GM12892 (cell line): ENCODE measurements around the gene KDM6B.

Source experiments
- POLR2A ChIP-seq: IDR thresholded peaks from 2 replicates; pipeline ENCODE4 v1.6.1; 2011; ENCODE audit warnings: low read depth, low read length, control low read depth
- POLR2AphosphoS5 ChIP-seq: IDR thresholded peaks from 2 replicates; pipeline ENCODE4 v1.6.1; 2011; ENCODE audit warnings: low read depth, low read length, control low read depth
- TAF1 ChIP-seq: IDR thresholded peaks from 2 replicates; pipeline ENCODE4 v1.6.1; 2011; ENCODE audit warnings: low read depth, mild to moderate bottlenecking, control low read depth, low read length, borderline replicate concordance

GRCh38 chr17:7832431-7832830 lies 1.6 kb upstream of the KDM6B start:
- TF ChIP-seq POLR2AphosphoS5 (no peak), POLR2A (no peak), TAF1 (no peak)
